ENCODE measurements around the gene CPT2.

GRCh38 chr1:53244141-53244540, 47.5 kb downstream of the CPT2 start:
- no peak for TF ChIP-seq POLR2A (IDR thresholded peaks at IDR 0.05)
- TF ChIP-seq, protein P1, sequence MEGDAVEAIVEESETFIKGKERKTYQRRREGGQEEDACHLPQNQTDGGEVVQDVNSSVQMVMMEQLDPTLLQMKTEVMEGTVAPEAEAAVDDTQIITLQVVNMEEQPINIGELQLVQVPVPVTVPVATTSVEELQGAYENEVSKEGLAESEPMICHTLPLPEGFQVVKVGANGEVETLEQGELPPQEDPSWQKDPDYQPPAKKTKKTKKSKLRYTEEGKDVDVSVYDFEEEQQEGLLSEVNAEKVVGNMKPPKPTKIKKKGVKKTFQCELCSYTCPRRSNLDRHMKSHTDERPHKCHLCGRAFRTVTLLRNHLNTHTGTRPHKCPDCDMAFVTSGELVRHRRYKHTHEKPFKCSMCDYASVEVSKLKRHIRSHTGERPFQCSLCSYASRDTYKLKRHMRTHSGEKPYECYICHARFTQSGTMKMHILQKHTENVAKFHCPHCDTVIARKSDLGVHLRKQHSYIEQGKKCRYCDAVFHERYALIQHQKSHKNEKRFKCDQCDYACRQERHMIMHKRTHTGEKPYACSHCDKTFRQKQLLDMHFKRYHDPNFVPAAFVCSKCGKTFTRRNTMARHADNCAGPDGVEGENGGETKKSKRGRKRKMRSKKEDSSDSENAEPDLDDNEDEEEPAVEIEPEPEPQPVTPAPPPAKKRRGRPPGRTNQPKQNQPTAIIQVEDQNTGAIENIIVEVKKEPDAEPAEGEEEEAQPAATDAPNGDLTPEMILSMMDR (IDR thresholded peaks at IDR 0.05), result no peak

All from Peyer's patch (tissue), 4 donors.